ENCODE data around the gene TAS2R38.

Gene TAS2R38

DNA sequence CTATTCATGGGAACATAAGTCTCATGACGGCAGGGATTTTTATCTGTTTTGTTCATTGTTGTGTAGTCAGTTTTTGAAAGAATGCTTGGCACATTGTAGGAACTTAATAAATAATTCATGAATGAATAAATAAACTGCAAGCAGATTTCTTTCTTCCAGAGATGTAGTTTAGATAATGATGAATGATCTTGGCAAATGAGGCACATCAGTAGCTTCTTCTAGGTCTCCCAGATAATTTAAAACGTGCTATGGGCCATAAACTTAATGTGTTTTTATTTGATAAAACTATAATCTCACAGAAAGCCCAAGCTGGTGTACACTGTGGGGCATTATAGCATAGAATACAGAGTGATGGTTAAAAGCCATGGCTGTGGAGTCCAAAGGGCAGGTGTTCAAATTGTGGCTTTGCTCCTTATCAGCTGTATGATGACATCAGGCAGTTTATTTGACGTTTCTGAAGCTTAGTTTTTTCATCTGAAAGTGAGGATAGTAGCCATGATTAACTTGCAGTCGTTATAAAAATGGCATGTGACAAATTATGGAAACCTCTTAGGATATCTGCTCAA, 25.6 kb upstream of the TAS2R38 start:
- Histone ChIP-seq H3K4me1 (ENCODE audit: control insufficient read depth in 1 of 2, insufficient read depth in 1 of 2, low read depth in 1 of 2, low read length in 1 of 2) (peaks cover 25 to 43% of the 10 kb centered on the region in 2 experiments), H3K27ac (peak overlapping the region; percentile 11), H3K27me3 (no peaks in the 10 kb centered on the region), H3K36me3 (peaks cover 37% of the 10 kb centered on the region), H3K9me3 (no peaks in the 10 kb centered on the region), H3K4me3 (ENCODE audit: low read depth in 1 of 2, low read length in 1 of 2) (no peak overlapping the region)
- TF ChIP-seq, protein P1, sequence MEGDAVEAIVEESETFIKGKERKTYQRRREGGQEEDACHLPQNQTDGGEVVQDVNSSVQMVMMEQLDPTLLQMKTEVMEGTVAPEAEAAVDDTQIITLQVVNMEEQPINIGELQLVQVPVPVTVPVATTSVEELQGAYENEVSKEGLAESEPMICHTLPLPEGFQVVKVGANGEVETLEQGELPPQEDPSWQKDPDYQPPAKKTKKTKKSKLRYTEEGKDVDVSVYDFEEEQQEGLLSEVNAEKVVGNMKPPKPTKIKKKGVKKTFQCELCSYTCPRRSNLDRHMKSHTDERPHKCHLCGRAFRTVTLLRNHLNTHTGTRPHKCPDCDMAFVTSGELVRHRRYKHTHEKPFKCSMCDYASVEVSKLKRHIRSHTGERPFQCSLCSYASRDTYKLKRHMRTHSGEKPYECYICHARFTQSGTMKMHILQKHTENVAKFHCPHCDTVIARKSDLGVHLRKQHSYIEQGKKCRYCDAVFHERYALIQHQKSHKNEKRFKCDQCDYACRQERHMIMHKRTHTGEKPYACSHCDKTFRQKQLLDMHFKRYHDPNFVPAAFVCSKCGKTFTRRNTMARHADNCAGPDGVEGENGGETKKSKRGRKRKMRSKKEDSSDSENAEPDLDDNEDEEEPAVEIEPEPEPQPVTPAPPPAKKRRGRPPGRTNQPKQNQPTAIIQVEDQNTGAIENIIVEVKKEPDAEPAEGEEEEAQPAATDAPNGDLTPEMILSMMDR (IDR thresholded peaks at IDR 0.05), result no peak

DNA sequence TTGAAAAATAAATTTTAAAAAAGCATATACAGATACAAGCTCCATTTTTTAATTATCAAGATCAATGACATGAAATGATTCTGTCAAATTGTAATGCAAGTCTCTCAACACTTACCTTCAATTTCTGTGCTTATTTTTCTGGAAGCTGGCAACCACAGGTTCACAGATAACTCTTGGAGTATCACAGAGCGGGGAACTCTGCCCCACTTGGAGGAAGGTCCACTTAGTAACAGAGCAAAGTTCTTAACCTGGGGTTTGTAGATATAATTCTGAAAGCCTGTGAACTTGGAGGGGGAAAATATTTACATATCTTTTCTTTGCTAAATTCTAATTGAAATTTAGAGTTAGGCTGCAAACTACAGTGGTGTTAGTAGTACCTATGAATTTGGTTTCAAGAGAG, 19.8 kb upstream of the TAS2R38 start:
- TF ChIP-seq, protein P1 (IDR thresholded peaks at IDR 0.05), result no peak
- H3K36me3 ChIP-seq, result peaks cover 35% of the 10 kb centered on the region
- H3K9me3 ChIP-seq, result no peaks in the 10 kb centered on the region
- peaks cover 74 to 78% of the 10 kb centered on the region in 2 experiments for H3K4me1 ChIP-seq (ENCODE audit: control insufficient read depth in 1 of 2, insufficient read depth in 1 of 2, low read depth in 1 of 2, low read length in 1 of 2)
- no peaks in the 10 kb centered on the region for H3K27me3 ChIP-seq
- peak overlapping the region in 1 of 2 experiments; percentile 74 for H3K4me3 ChIP-seq (ENCODE audit: low read depth in 1 of 2, low read length in 1 of 2)
- peak overlapping the region; percentile 94 for H3K27ac ChIP-seq

DNA sequence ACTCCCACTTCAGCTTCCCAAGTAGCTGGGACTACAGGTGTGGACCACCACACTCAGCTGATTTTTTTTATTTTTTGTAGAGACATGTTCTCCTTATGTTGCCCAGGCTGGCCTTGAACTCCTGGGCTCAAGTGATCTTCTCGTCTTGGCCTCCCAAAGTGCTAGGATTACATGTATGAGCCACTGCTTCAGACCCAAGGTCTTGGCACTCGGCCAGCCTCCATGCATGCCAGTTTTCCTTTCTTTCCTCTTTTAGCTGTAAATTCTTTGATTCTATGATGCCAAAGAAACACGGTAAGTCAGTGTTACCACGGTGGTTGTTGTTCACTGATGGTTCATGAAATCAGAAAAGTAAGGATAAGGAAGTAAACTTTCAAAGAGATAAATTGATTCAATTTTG, 19.1 kb upstream of the TAS2R38 start:
- peaks cover 32% of the 10 kb centered on the region for H3K36me3 ChIP-seq
- no peaks in the 10 kb centered on the region for H3K27me3 ChIP-seq
- H3K27ac ChIP-seq, result peak overlapping the region; percentile 94
- H3K4me3 ChIP-seq (ENCODE audit: low read depth in 1 of 2, low read length in 1 of 2), result peak overlapping the region; percentile 74 to 87
- no peaks in the 10 kb centered on the region for H3K9me3 ChIP-seq
- peaks cover 75 to 83% of the 10 kb centered on the region in 2 experiments for H3K4me1 ChIP-seq (ENCODE audit: control insufficient read depth in 1 of 2, insufficient read depth in 1 of 2, low read depth in 1 of 2, low read length in 1 of 2)
- TF ChIP-seq, protein P1 (IDR thresholded peaks at IDR 0.05), result no peak

DNA sequence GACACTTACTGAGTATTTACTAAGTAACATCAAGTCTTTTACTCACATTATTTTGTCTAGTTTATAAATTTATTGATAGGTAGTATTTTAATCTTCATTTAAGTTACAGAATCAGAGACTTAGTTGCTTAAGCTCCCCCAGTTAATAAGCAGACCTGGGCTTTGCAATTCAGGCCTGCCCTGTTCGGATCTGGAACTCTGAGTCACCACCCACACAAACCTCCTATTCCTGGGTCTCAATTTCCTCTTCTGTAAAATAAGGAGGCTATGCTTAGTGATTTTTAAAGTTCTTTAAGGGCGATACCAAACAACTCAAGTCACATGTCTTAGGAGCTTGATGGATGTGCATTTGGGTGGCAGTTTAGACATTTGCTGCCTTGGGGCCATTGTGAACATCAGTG, 18.6 kb upstream of the TAS2R38 start:
- no peaks in the 10 kb centered on the region for H3K27me3 ChIP-seq
- H3K4me1 ChIP-seq (ENCODE audit: control insufficient read depth in 1 of 2, insufficient read depth in 1 of 2, low read depth in 1 of 2, low read length in 1 of 2), result peaks cover 75 to 84% of the 10 kb centered on the region in 2 experiments
- no peaks in the 10 kb centered on the region for H3K9me3 ChIP-seq

DNA sequence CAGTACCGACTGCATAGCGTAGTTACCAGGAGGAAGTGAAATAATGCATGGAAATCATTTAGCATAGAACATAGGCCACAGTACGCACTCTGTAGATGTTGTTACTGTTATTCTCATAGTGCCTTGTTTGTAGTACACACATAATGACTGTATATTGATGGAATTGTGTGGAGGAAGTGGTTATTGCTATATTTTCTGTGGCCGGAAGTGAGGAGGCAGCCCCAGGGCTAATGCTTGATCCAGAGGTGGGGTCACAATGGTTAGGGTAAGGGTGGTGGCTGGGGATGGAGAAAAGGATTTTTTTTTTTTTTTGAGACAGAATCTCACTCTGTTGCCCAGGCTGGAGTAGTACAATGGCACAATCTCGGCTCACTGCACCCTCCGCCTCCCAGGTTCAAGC, 17.6 kb upstream of the TAS2R38 start:
- Histone ChIP-seq H3K27me3 (no peaks in the 10 kb centered on the region), H3K4me3 (ENCODE audit: low read depth in 1 of 2, low read length in 1 of 2) (peak overlapping the region; percentile 74 to 87), H3K9me3 (no peaks in the 10 kb centered on the region), H3K27ac (peak overlapping the region; percentile 94), H3K4me1 (ENCODE audit: control insufficient read depth in 1 of 2, insufficient read depth in 1 of 2, low read depth in 1 of 2, low read length in 1 of 2) (peaks cover 79 to 89% of the 10 kb centered on the region in 2 experiments), H3K36me3 (peaks cover 24% of the 10 kb centered on the region)
- TF ChIP-seq, protein P1 (IDR thresholded peaks at IDR 0.05), result no peak

More for the DNA sequence above, 18.6 kb upstream of the TAS2R38 start:
- Histone ChIP-seq H3K27ac (peak overlapping the region; percentile 94), H3K36me3 (peaks cover 27% of the 10 kb centered on the region), H3K4me3 (ENCODE audit: low read depth in 1 of 2, low read length in 1 of 2) (peak overlapping the region; percentile 74 to 87)
- TF ChIP-seq, protein P1 (IDR thresholded peaks at IDR 0.05), result no peak
